H9 (cell line): ENCODE measurements around the gene IL9. TPM values are rescaled to one million over a fixed set of nuclear protein-coding genes. Genes with fewer than 3 reads are reported as not detected.

Experiments
- DNase-seq: peaks from one replicate; pipeline ENCODE4 v3.0.0-alpha.2; 2017
- H2AFZ ChIP-seq: one replicate; pipeline ENCODE4 v1.6.1; 2013; ENCODE audit warnings: mild to moderate bottlenecking, low read length, control low read depth, moderate library complexity
- H2AK5ac ChIP-seq: 2 replicates; pipeline ENCODE4 v1.6.1; 2013; ENCODE audit warnings: low read length, control low read depth, mixed read lengths; ENCODE audit not compliant: insufficient read length
- H2BK120ac ChIP-seq: one replicate; pipeline ENCODE4 v1.6.1; 2013; ENCODE audit warnings: low read depth, mild to moderate bottlenecking, low read length, control low read depth, inconsistent platforms; ENCODE audit not compliant: poor library complexity, severe bottlenecking
- H2BK12ac ChIP-seq: 2 replicates; pipeline ENCODE4 v1.6.1; 2013; ENCODE audit warnings: low read length, control low read depth, mixed read lengths, low read depth; ENCODE audit not compliant: insufficient read length
- H2BK15ac ChIP-seq: 2 replicates; pipeline ENCODE4 v1.6.1; 2013; ENCODE audit warnings: low read depth, low read length, control low read depth
- H2BK20ac ChIP-seq: one replicate; pipeline ENCODE4 v1.6.1; 2013; ENCODE audit warnings: low read depth, mild to moderate bottlenecking, low read length, control low read depth, inconsistent platforms; ENCODE audit not compliant: poor library complexity, severe bottlenecking
- H2BK5ac ChIP-seq: 2 replicates; pipeline ENCODE4 v1.6.1; 2013; ENCODE audit warnings: low read length, control low read depth, mixed read lengths; ENCODE audit not compliant: insufficient read length
- H3K14ac ChIP-seq: 2 replicates; pipeline ENCODE4 v1.6.1; 2013; ENCODE audit warnings: low read length, control low read depth; ENCODE audit not compliant: insufficient read depth
- H3K18ac ChIP-seq: 2 replicates; pipeline ENCODE4 v1.6.1; 2013; ENCODE audit warnings: low read depth, mild to moderate bottlenecking, mixed read lengths, low read length, control low read depth; ENCODE audit not compliant: insufficient read length
- H3K23ac ChIP-seq: 2 replicates; pipeline ENCODE4 v1.6.1; 2013; ENCODE audit warnings: low read length, control low read depth, mixed read lengths, low read depth; ENCODE audit not compliant: insufficient read length
- H3K23me2 ChIP-seq: 2 replicates; pipeline ENCODE4 v1.6.1; 2013; ENCODE audit warnings: low read depth, mild to moderate bottlenecking, mixed read lengths, low read length, control low read depth; ENCODE audit not compliant: insufficient read length, poor library complexity, severe bottlenecking
- H3K27ac ChIP-seq: 2 replicates; pipeline ENCODE4 v1.5.1; 2013; ENCODE audit warnings: low read length, control low read depth, mixed read lengths, low read depth; ENCODE audit not compliant: insufficient read length
- H3K27me3 ChIP-seq: 2 replicates; pipeline ENCODE4 v1.6.1; 2013; ENCODE audit warnings: low read length, control low read depth, inconsistent platforms; ENCODE audit not compliant: insufficient read depth
- H3K4ac ChIP-seq: 2 replicates; pipeline ENCODE4 v1.6.1; 2013; ENCODE audit warnings: low read depth, mild to moderate bottlenecking, control low read depth, inconsistent platforms, low read length, moderate library complexity
- H3K4me1 ChIP-seq: 2 replicates; pipeline ENCODE4 v1.6.1; 2013; ENCODE audit warnings: low read length, control low read depth, inconsistent platforms; ENCODE audit not compliant: insufficient read depth
- H3K4me2 ChIP-seq: 2 replicates; pipeline ENCODE4 v1.6.1; 2013; ENCODE audit warnings: low read length, control low read depth, mixed read lengths; ENCODE audit not compliant: insufficient read length, insufficient read depth
- H3K56ac ChIP-seq: 2 replicates; pipeline ENCODE4 v1.6.1; 2013; ENCODE audit warnings: low read depth, mild to moderate bottlenecking, mixed read lengths, low read length, control low read depth; ENCODE audit not compliant: insufficient read length
- H3K79me1 ChIP-seq: 2 replicates; pipeline ENCODE4 v1.6.1; 2013; ENCODE audit warnings: low read depth, mild to moderate bottlenecking, moderate library complexity, low read length, control low read depth, inconsistent platforms; ENCODE audit not compliant: insufficient read depth, poor library complexity, severe bottlenecking
- H3K79me2 ChIP-seq: 2 replicates; pipeline ENCODE4 v1.6.1; 2013; ENCODE audit warnings: low read length, control low read depth, inconsistent platforms; ENCODE audit not compliant: insufficient read depth
- H3K9ac ChIP-seq: 2 replicates; pipeline ENCODE4 v1.6.1; 2013; ENCODE audit warnings: low read length, control low read depth, mixed read lengths; ENCODE audit not compliant: insufficient read length; ENCODE audit errors: extremely low read depth
- H3K9me3 ChIP-seq: one replicate; pipeline ENCODE4 v1.6.1; 2013; ENCODE audit warnings: low read depth, low read length, inconsistent platforms; ENCODE audit not compliant: control insufficient read depth
- H3T11ph ChIP-seq: one replicate; pipeline ENCODE4 v1.6.1; 2013; ENCODE audit warnings: mild to moderate bottlenecking, low read length, control low read depth, inconsistent platforms
- H4K20me1 ChIP-seq: one replicate; pipeline ENCODE4 v1.6.1; 2013; ENCODE audit not compliant: control insufficient read depth, insufficient read length, insufficient read depth
- H4K5ac ChIP-seq: 2 replicates; pipeline ENCODE4 v1.6.1; 2013; ENCODE audit warnings: low read depth, mild to moderate bottlenecking, mixed read lengths, low read length, control low read depth; ENCODE audit not compliant: insufficient read length
- H4K8ac ChIP-seq: replicated peaks from 2 replicates; pipeline ENCODE4 v1.6.1; 2013; ENCODE audit warnings: low read length, control low read depth, mixed read lengths, low read depth; ENCODE audit not compliant: insufficient read length
- H4K91ac ChIP-seq: 2 replicates; pipeline ENCODE4 v1.6.1; 2013; ENCODE audit warnings: low read depth, mild to moderate bottlenecking, moderate library complexity, mixed read lengths, low read length, control low read depth; ENCODE audit not compliant: insufficient read length
- H3K27ac Mint-ChIP-seq, 3 experiments: 2 replicates in 2 of 3; 3 replicates in 1 of 3; pipeline ENCODE4 v1.8.0; 2020 to 2021; ENCODE audit warnings: mixed read lengths in 3 of 3, mild to moderate bottlenecking in 1 of 3, moderate library complexity in 1 of 3
- H3K27me3 Mint-ChIP-seq: 2 replicates; pipeline ENCODE4 v1.8.0; 2021; ENCODE audit warnings: low read depth, mild to moderate bottlenecking, moderate library complexity, mixed read lengths
- H3K36me3 Mint-ChIP-seq, 3 experiments: 2 replicates in 2 of 3; 3 replicates in 1 of 3; pipeline ENCODE4 v1.8.0; 2020 to 2021; ENCODE audit warnings: low read depth in 3 of 3, mixed read lengths in 3 of 3; ENCODE audit not compliant: insufficient read depth in 1 of 3
- H3K4me1 Mint-ChIP-seq, 2 experiments: 2 replicates each; pipeline ENCODE4 v1.8.0; 2020; ENCODE audit warnings: mixed read lengths in 2 of 2
- H3K4me3 Mint-ChIP-seq, 2 experiments: 2 replicates in 1 of 2; 3 replicates in 1 of 2; pipeline ENCODE4 v1.8.0; 2020 to 2021; ENCODE audit warnings: mild to moderate bottlenecking in 2 of 2, mixed read lengths in 2 of 2, moderate library complexity in 1 of 2
- H3K9me3 Mint-ChIP-seq, 2 experiments: 2 replicates in 1 of 2; 3 replicates in 1 of 2; pipeline ENCODE4 v1.8.0; 2020; ENCODE audit warnings: mild to moderate bottlenecking in 2 of 2, mixed read lengths in 2 of 2, moderate library complexity in 1 of 2
- CTCF ChIP-seq: fragments of 200-600 bp; sonication (generic); conservative IDR thresholded peaks from 3 replicates; pipeline ENCODE4 v1.8.0; 2021; ENCODE audit warnings: antibody characterized with exemption, mild to moderate bottlenecking
- WGBS: extraction: QIAGEN DNeasy Blood & Tissue Kit; methylation state at CpG from one replicate; pipeline ENCODE4 v1.1.7; 2013; ENCODE audit warnings: missing lambda C conversion rate, low lambda C conversion rate, mixed read lengths; ENCODE audit not compliant: insufficient read length; ENCODE audit errors: extremely low coverage; 5-methylcytosine and 5-hydroxymethylcytosine counted together
- total RNA-seq: library from RNA; stranded (reverse); gene quantifications from 2 replicates; pipeline ENCODE4 v1.2.1, GENCODE V29; 2021

Gene IL9
- total RNA-seq, 1 experiment from 2014 or later, result not detected

GRCh38 chr5:135868681-135869080 is 27.0 kb downstream of the IL9 start:
- no CpG with 5 or more reads among the region's 2 CpGs for WGBS
- Histone ChIP-seq H3K18ac (no peak overlapping the region), H3K79me2 (no peaks in the 10 kb centered on the region), H3K9me3 (no peaks in the 10 kb centered on the region), H3K27me3 (no peaks in the 10 kb centered on the region), H4K20me1 (no peaks in the 10 kb centered on the region), H3K4me1 (no peaks in the 10 kb centered on the region), H3K23ac (no peak overlapping the region), H3K14ac (no peak overlapping the region), H3K23me2 (no peaks in the 10 kb centered on the region), H2AK5ac (no peak overlapping the region), H2BK12ac (no peak overlapping the region), H2BK20ac (no peak overlapping the region), H3K79me1 (no peaks in the 10 kb centered on the region), H2BK5ac (no peak overlapping the region), H2BK120ac (no peak overlapping the region), H3K56ac (no peak overlapping the region), H3K4ac (no peak overlapping the region), H4K91ac (no peak overlapping the region), H3K4me2 (no peak overlapping the region), H4K8ac (no peak overlapping the region), H3K27ac (no peak overlapping the region), H3T11ph (no peak overlapping the region), H3K9ac (no peak overlapping the region), H2BK15ac (no peak overlapping the region), H2AFZ (no peak overlapping the region), H4K5ac (no peak overlapping the region)
- no peak for DNase-seq
- H3K36me3 Mint-ChIP-seq, result no peaks in the 10 kb centered on the region
- no peaks in the 10 kb centered on the region for H3K9me3 Mint-ChIP-seq
- no peak overlapping the region for H3K27ac Mint-ChIP-seq
- TF ChIP-seq CTCF, result no peak
- no peak overlapping the region for H3K4me3 Mint-ChIP-seq
- peaks cover 11% of the 10 kb centered on the region for H3K27me3 Mint-ChIP-seq
- no peaks in the 10 kb centered on the region for H3K4me1 Mint-ChIP-seq
